Activated CD4-positive, alpha-beta T cell treated with anti-CD3 and anti-CD28 coated beads for 36 hours (primary cell): ENCODE measurements around the gene IL10RB. TPM values are rescaled to one million over a fixed set of nuclear protein-coding genes. Genes with fewer than 3 reads are reported as not detected.

Experiments used
- ATAC-seq: fragments of 200-7000 bp; cut with Tn5 transposase; one replicate; pipeline ENCODE4 v1.10.0; 2021; ENCODE audit warnings: mild to moderate bottlenecking, moderate library complexity
- CTCF ChIA-PET: fragments of 350-600 bp; sonication (Branson Sonifier 250); formaldehyde crosslinking; loops from one replicate; lab custom pipeline; 2021; ENCODE audit warnings: antibody characterized with exemption; lab: Charles Lee
- POLR2A ChIA-PET: fragments of 350-600 bp; sonication (Branson Sonifier 250); formaldehyde crosslinking; loops from one replicate; lab custom pipeline; 2021; ENCODE audit warnings: antibody characterized with exemption, inconsistent platforms; lab: Charles Lee
- DNase-seq: peaks from one replicate; pipeline ENCODE4 v3.0.0-alpha.2; 2020
- H3K27ac Mint-ChIP-seq: one replicate; pipeline ENCODE4 v1.8.0; 2021; ENCODE audit warnings: mixed read lengths
- H3K27me3 Mint-ChIP-seq: one replicate; pipeline ENCODE4 v1.8.0; 2021; ENCODE audit warnings: mixed read lengths
- H3K36me3 Mint-ChIP-seq: one replicate; pipeline ENCODE4 v1.8.0; 2021; ENCODE audit warnings: low read depth, mixed read lengths
- H3K4me1 Mint-ChIP-seq: one replicate; pipeline ENCODE4 v1.8.0; 2021; ENCODE audit warnings: mixed read lengths
- H3K4me3 Mint-ChIP-seq: one replicate; pipeline ENCODE4 v1.8.0; 2021; ENCODE audit warnings: mild to moderate bottlenecking, moderate library complexity, mixed read lengths
- H3K9me3 Mint-ChIP-seq: one replicate; pipeline ENCODE4 v1.8.0; 2021; ENCODE audit warnings: low read depth, mixed read lengths
- intact Hi-C, 2 experiments: fragments of 100-400 bp; cut with DNase I in 1 of 2; cut with micrococcal nuclease in 1 of 2; formaldehyde crosslinking; loops; one replicate each; pipeline versions ENCODE4 v1.14.2 to v1.15.1; 2022 to 2024; cut with DNase I, micrococcal nuclease
- total RNA-seq, 2 experiments: library from RNA; stranded (reverse); gene quantifications; one replicate each; pipeline ENCODE4 v1.2.3, GENCODE V29; 2021

The IL10RB gene
- total RNA-seq, 2 experiments from 2014 or later, result 22.8 to 25.0 TPM

DNA sequence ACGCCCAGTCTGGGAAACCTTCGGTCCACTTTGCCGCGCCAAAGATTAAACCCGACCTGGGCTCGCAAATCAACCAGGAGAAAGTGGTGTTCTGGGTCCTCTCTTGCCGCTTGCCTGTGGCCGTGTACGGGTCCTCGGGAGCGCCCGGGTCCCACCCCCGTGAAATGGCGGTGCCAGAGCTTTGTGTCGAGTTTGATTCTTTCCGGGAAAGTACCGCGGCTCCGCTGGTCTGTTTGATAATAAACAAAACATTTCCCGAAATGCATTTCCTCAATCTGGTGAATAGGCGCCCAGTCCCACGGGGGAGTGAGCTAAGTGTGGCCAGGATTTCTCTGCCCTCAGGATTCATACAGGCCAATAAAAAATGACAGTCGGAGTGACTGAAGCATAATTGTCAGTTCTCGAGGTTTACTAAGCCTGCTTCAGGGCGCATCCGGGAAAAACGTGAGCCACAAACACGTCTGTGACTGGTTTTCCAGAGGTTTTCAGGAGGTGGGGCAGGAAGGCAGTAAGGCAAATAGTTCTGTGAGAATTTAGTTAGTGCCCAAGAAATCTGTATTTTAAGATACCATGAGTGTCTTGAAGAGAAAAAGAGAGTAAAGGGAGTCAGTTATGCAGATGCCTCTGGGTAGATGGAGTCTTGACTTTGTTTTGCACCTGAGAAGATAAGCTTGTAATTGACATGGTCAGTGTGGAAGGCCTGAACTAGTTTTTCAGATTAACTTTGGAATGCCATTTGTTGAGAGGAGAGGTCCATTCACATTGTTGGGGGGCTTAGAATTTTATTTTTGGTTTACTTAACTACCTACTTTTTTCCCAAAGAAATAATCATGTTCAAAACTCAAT, 59.3 kb downstream of the IL10RB start:
- POLR2A ChIA-PET, result interaction anchor here (0.6 to 2.1 kb wide), 18 partner anchors 26 to 933 kb away, joined by 3 to 20 read pairs (median 4); partner anchors contain the start of genes DNAJC28, IL10RB, SYNJ1 and TMEM50B
- peaks cover 9% of the 10 kb centered on the region for H3K36me3 Mint-ChIP-seq
- DNase-seq (peak; percentile 86), ATAC-seq (peak; percentile 63)
- H3K4me1 Mint-ChIP-seq, result peaks cover 40% of the 10 kb centered on the region
- no peak overlapping the region for H3K4me3 Mint-ChIP-seq
- no peaks in the 10 kb centered on the region for H3K9me3 Mint-ChIP-seq
- H3K27me3 Mint-ChIP-seq, result no peaks in the 10 kb centered on the region
- H3K27ac Mint-ChIP-seq, result no peak overlapping the region
- intact Hi-C loops, result loop anchor here (1.0 to 10.0 kb wide), 10 partner anchors 36 to 551 kb away; partner anchors contain the start of genes IL10RB (in 2 of the 2), CRYZL1 (in 1 of the 2), DONSON (in 1 of the 2) and PAXBP1 (in 1 of the 2)
- CTCF ChIA-PET, result interaction anchor here (0.5 to 2.2 kb wide), 25 partner anchors 14 to 155 kb away, joined by 3 to 19 read pairs (median 4); partner anchors contain the start of genes IL10RB and TMEM50B

DNA sequence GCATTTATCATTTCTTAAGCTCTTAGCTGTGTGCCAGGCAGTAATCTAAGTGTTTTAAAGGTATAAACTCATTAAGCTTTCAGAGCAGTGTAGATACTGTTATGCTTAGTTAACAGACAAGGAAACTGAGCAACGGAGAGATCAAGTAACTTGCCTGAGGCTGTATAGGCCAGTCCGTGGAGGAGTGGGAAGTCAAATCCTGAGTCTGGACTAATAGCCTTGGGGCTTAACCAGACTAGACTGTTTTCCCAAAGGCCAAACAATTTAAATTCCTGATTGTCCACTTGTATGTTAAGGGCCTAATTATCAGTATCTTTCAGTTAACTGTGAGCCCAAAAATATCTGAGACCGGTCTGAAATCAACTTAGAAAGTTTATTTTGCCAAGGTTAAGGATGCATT, 61.2 kb downstream of the IL10RB start:
- ChIA-PET CTCF (interaction anchor here (1.0 to 1.2 kb wide), 3 partner anchors 36 to 59 kb away, joined by 3 read pairs; no protein-coding TSS in a partner anchor), POLR2A (no interaction called here)
- H3K27me3 Mint-ChIP-seq, result no peaks in the 10 kb centered on the region
- peaks cover 58% of the 10 kb centered on the region for H3K4me1 Mint-ChIP-seq
- ATAC-seq (no peak), DNase-seq (no peak)
- H3K27ac Mint-ChIP-seq, result no peak overlapping the region
- no peaks in the 10 kb centered on the region for H3K9me3 Mint-ChIP-seq
- intact Hi-C loops, result loop anchor here in 1 of 2 experiments (10.0 kb wide), 1 partner anchor 553 kb away; the partner anchor contains the start of gene PAXBP1
- H3K36me3 Mint-ChIP-seq, result peaks cover 13% of the 10 kb centered on the region
- no peak overlapping the region for H3K4me3 Mint-ChIP-seq

DNA sequence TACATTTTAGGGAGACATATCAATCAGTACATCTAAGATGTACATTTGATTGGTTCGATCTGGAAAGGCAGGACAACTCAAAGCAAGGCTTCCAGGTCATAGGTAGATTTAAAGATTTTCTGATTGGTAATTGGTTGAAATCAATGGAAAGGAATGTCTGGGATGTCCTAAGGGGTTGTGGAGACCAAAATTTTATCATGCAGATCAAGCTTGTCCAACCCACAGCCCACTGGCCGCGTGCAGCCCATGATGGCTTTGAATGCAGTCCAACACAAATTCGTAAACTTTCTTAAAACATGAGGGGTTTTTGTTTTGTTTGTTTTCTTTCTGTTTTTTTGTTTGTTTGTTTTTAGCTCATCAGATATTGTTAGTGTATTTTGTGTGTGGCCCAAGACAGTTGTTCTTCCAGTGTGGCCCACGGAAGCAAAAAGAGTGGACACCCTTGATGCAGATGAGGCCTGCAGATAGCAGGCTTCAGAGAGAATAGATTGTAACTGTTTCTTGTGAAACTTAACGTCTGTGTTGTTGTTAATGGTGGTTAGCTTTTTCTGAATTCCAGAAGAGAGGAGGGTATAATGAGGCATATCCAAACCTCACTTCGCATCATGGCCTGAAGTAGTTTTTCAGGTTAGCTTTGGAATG, 61.7 kb downstream of the IL10RB start:
- H3K9me3 Mint-ChIP-seq, result peaks cover 3% of the 10 kb centered on the region
- ChIA-PET CTCF (interaction anchor here (0.7 to 1.5 kb wide), 7 partner anchors 13 to 131 kb away, joined by 3 read pairs; no protein-coding TSS in a partner anchor), POLR2A (no interaction called here)
- peaks cover 17% of the 10 kb centered on the region for H3K36me3 Mint-ChIP-seq
- no peak overlapping the region for H3K27ac Mint-ChIP-seq
- intact Hi-C loops, result loop anchor here in 1 of 2 experiments (10.0 kb wide), 1 partner anchor 553 kb away; the partner anchor contains the start of gene PAXBP1
- peaks cover 61% of the 10 kb centered on the region for H3K4me1 Mint-ChIP-seq
- ATAC-seq (no peak), DNase-seq (no peak)
- no peak overlapping the region for H3K4me3 Mint-ChIP-seq
- H3K27me3 Mint-ChIP-seq, result no peaks in the 10 kb centered on the region

DNA sequence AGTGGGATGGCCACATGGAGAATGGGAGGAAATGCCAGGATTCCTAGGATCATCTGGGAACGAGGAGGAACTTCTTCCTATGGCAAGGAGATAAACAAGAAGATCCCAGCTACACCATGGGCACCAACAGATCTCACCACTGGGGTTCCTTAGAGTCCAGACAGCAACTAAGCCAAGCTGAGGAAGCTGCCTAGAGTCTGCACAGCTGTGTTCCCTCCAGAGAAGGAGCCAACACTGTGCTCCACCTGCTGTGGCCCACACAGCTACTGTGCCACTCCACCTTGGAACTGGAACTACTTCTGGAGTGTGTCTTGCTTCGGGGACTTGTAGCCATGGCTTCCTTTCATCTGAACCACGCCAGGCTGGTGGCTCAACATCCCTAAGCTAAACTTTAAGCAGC, 64.6 kb downstream of the IL10RB start:
- ChIA-PET POLR2A (no interaction called here), CTCF (interaction anchor here (0.6 to 2.7 kb wide), 14 partner anchors 10 to 390 kb away, joined by 3 to 12 read pairs (median 4); no protein-coding TSS in a partner anchor)
- Mint-ChIP-seq H3K4me3 (no peak overlapping the region), H3K4me1 (peaks cover 75% of the 10 kb centered on the region), H3K27ac (no peak overlapping the region), H3K9me3 (peaks cover 8% of the 10 kb centered on the region), H3K27me3 (no peaks in the 10 kb centered on the region), H3K36me3 (peaks cover 22% of the 10 kb centered on the region)
- no peak for DNase-seq
- peak; percentile 23 for ATAC-seq
- intact Hi-C loops, result no loop called here

DNA sequence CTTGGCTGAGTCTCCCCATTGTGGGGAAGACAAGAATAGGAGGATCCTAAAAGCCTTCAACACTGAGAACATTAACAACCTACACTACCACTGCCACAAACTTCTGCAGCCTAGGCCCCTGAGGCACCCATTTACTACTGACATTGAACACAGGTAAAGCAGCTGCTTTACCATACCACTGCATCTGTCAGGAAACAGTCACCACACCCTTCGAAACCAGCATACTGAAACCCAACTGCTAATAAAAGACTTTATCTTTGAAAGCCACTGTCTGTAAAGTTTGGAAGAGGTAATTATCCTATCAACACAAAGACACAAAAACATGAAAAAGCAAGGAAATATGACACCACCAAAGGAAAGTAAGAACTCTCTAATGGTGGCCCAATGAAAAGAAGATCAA, 66.0 kb downstream of the IL10RB start:
- ChIA-PET POLR2A (no interaction called here), CTCF (interaction anchor here (0.9 to 2.7 kb wide), 8 partner anchors 9 to 135 kb away, joined by 4 to 12 read pairs (median 5); no protein-coding TSS in a partner anchor)
- H3K4me3 Mint-ChIP-seq, result no peak overlapping the region
- intact Hi-C loops, result no loop called here
- H3K27ac Mint-ChIP-seq, result peak overlapping the region; percentile 1
- ATAC-seq (peak; percentile 51), DNase-seq (no peak)
- H3K27me3 Mint-ChIP-seq, result no peaks in the 10 kb centered on the region
- H3K36me3 Mint-ChIP-seq, result peaks cover 23% of the 10 kb centered on the region
- peaks cover 65% of the 10 kb centered on the region for H3K4me1 Mint-ChIP-seq
- peaks cover 8% of the 10 kb centered on the region for H3K9me3 Mint-ChIP-seq

DNA sequence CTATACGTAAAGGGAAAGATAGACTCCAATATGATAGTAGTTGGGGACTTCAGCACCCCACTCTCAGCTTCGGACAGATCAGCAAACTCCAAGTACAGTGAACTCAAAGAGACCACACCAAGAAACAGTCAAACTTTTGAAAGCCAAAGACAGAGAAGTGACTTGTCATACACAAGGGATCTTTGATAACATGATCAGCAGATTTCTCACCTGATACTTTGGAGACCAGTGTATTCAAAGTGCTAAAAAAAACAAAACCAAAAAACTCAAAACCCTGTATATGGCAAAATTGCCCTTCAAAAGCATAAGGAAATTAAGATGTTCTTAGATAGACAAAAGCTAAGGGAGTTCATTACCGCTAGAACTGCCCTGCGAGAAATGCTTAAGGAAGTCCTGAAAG, 68.0 kb downstream of the IL10RB start:
- Mint-ChIP-seq H3K36me3 (peaks cover 21% of the 10 kb centered on the region), H3K4me3 (no peak overlapping the region), H3K27me3 (no peaks in the 10 kb centered on the region), H3K27ac (no peak overlapping the region), H3K9me3 (peaks cover 8% of the 10 kb centered on the region), H3K4me1 (peaks cover 50% of the 10 kb centered on the region)
- POLR2A ChIA-PET, result no interaction called here
- no peak for ATAC-seq
- intact Hi-C loops, result no loop called here
- CTCF ChIA-PET, result interaction anchor here (0.6 to 0.9 kb wide), 2 partner anchors 27 to 112 kb away, joined by 3 to 6 read pairs; no protein-coding TSS in a partner anchor
- no peak for DNase-seq

DNA sequence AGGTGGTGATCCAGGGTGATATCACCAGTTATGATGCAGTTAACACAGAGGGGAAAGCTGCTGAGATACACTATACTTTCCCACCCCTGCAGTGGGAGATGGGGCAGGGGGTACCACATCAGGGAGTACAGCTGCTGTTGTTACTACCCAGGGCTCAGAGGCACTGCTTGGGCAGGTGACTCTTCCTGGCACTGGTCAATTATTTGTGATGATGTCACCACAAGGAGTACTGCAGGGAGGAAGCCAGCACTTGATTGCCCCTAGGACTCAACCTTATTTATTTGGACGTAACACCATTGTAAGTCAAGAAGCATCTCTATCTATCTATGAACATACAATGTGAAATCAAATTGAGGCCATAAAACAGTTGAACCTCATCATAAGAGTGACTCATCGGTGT, 68.7 kb downstream of the IL10RB start:
- intact Hi-C loops, result no loop called here
- ChIA-PET CTCF (interaction anchor here (0.6 to 0.9 kb wide), 2 partner anchors 26 to 111 kb away, joined by 3 to 6 read pairs; no protein-coding TSS in a partner anchor), POLR2A (no interaction called here)
- Mint-ChIP-seq H3K9me3 (peaks cover 8% of the 10 kb centered on the region), H3K27ac (no peak overlapping the region), H3K27me3 (no peaks in the 10 kb centered on the region), H3K36me3 (peaks cover 22% of the 10 kb centered on the region), H3K4me1 (peaks cover 45% of the 10 kb centered on the region), H3K4me3 (no peak overlapping the region)
- ATAC-seq, result no peak
- no peak for DNase-seq

DNA sequence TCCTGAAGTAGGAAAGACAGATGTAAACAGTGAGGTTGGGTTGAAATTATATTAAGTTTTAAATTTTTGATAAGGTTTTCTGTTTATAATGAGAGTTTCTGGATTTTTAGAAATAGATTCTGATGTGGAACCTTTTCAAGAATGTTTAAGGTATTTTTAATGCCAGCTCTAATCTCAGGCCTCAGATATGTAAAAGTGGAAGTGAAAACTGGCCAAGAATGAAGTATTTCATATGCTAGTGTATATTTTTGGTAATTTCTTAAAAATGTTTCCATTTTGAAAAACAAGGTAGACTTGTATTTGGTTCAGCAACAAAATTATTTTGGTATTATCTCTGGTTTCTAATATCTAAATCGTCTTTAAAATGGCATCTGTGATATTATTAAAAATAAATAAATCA, 73.0 kb downstream of the IL10RB start:
- POLR2A ChIA-PET, result interaction anchor here (0.6 kb wide), 1 partner anchor 45 kb away, joined by 3 read pairs; no protein-coding TSS in a partner anchor
- CTCF ChIA-PET, result interaction anchor here (0.6 to 2.2 kb wide), 6 partner anchors 11 to 267 kb away, joined by 3 to 5 read pairs (median 5); partner anchors contain the start of gene IFNAR1
- no peaks in the 10 kb centered on the region for H3K9me3 Mint-ChIP-seq
- H3K4me3 Mint-ChIP-seq, result no peak overlapping the region
- ATAC-seq (no peak), DNase-seq (no peak)
- H3K36me3 Mint-ChIP-seq, result peaks cover 19% of the 10 kb centered on the region
- no peaks in the 10 kb centered on the region for H3K27me3 Mint-ChIP-seq
- H3K4me1 Mint-ChIP-seq, result peaks cover 14% of the 10 kb centered on the region
- intact Hi-C loops, result no loop called here
- no peak overlapping the region for H3K27ac Mint-ChIP-seq

DNA sequence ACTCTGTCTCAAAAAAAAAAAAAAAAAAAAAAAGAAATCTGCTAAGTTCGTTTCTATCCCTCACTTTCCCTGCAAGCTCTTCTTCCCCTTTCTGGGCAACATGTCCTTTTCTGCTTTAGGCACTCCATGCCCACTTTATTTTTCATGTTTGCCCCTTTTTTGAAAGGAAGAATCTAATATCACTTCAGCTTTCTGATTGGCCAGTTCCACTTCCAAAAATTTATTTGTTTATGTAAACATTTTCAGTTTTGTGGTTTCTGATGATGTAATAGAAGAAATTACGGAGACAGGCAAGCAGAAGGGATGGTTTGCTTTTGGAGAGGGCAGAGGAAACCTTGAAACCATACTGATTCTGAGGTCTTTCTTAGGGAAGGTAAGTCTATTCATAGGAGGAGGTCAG, 73.8 kb downstream of the IL10RB start:
- Mint-ChIP-seq H3K27me3 (no peaks in the 10 kb centered on the region), H3K4me3 (no peak overlapping the region), H3K36me3 (peaks cover 19% of the 10 kb centered on the region), H3K9me3 (no peaks in the 10 kb centered on the region), H3K27ac (peak overlapping the region; percentile 19), H3K4me1 (peaks cover 7% of the 10 kb centered on the region)
- intact Hi-C loops, result no loop called here
- ChIA-PET CTCF (interaction anchor here (1.1 to 2.2 kb wide), 5 partner anchors 8 to 266 kb away, joined by 3 to 5 read pairs (median 5); partner anchors contain the start of gene IFNAR1), POLR2A (no interaction called here)
- DNase-seq (no peak), ATAC-seq (no peak)

DNA sequence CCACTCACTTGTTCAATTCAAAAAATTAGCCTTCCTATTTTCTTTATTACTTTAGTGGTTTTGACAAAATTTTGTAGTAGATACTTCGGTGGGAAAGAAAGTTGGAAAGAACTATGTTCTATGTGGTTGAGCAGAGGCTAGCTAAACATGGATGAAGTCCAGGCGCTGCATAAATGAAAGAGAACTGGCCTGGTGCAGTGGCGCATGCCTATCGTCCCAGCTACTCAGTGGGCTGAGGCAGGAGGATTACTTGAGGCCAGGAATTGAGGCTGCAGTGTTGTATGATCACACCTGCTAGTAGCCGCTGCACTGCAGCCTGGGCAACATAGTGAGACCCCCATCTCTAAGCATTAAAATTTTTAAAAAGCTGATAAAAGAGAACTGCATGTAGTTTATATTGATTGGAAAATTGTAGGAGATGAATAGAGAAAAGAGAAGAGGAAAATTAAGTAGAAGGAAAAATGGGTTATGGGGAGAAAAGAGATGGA, 79.6 kb downstream of the IL10RB start:
- H3K4me1 Mint-ChIP-seq, result peaks cover 7% of the 10 kb centered on the region
- intact Hi-C loops, result no loop called here
- ATAC-seq (no peak), DNase-seq (no peak)
- peaks cover 37% of the 10 kb centered on the region for H3K36me3 Mint-ChIP-seq
- H3K4me3 Mint-ChIP-seq, result no peak overlapping the region
- H3K27ac Mint-ChIP-seq, result peak overlapping the region; percentile 56
- H3K9me3 Mint-ChIP-seq, result no peaks in the 10 kb centered on the region
- no peaks in the 10 kb centered on the region for H3K27me3 Mint-ChIP-seq
- POLR2A ChIA-PET, result no interaction called here
- CTCF ChIA-PET, result interaction anchor here (0.6 to 3.7 kb wide), 7 partner anchors 13 to 120 kb away, joined by 3 to 32 read pairs (median 5); partner anchors contain the start of gene IFNAR1
